Cortex of kidney (tissue), 1 donor: ENCODE measurements around the gene COQ10A.
"Not testable (repeated sequence)": the region's sequence is repeated elsewhere in the genome, so short reads cannot be mapped to it uniquely, and the experiment has no call there.

Experiments used
- DNase-seq: peaks from one replicate; lab custom pipeline; 2025; lab: John Stamatoyannopoulos, UW

Gene COQ10A

DNA sequence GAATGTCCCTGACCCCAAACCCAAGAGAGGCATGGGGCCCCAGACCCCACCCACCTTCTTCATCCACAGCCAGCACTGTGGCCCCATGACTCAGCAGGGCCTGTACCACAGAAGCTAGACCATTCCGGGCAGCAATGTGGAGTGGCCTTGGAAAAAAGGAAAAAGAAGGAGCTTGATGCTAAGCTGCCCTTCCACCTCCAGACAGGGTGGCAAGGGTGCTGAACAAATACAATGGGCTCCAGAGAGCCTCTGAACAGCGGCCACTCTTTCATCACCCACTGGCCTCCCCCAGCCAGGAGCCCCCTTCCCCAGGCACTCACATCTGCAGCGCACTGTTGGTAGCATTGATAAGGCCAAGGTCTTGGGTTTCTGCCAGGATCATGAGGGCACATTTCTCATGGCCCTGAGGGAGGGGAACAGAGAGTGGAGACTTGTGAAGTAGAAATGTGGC, 23.0 kb upstream of the COQ10A start:
- DNase-seq, result no peak

DNA sequence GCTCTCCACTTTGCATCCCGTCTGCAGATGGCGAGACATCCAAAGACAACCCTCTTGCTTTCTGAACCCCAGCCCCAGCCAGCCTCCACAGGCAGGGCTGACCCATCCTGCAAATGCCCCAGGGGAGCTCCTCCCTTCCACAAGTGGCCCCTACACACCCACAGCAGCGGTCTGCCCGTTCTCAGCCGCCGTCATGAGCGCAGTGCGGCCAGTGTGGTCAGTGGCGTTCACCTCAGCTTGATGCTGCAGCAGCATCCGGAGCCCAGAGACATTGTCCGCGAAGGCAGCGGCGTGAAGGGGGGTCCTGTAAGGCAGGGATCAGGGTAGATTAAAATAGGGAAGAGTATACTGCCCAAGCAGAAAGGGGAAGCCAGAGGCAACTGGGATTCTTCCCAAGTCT, 22.2 kb upstream of the COQ10A start:
- DNase-seq, result no peak

DNA sequence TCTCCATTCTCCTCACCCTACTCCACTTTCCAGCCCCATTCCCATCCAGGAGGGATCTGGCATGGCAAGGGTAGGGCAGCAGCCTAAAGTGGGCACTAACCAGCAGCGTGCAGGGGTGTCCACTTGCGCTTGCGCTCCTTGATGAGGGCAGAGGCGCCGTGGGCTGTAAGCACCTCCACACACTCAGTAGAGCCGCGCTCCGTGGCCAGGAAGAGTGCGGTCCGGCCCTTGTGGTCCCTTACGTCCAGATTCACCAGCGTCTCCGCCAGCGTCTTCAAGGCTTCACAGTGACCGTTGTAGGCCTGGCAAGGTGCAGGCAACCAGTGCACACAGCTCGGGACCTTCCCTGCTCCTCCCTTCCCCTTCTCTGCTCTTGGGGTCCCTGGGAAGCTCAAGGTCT, 18.8 kb upstream of the COQ10A start:
- DNase-seq, result no peak

DNA sequence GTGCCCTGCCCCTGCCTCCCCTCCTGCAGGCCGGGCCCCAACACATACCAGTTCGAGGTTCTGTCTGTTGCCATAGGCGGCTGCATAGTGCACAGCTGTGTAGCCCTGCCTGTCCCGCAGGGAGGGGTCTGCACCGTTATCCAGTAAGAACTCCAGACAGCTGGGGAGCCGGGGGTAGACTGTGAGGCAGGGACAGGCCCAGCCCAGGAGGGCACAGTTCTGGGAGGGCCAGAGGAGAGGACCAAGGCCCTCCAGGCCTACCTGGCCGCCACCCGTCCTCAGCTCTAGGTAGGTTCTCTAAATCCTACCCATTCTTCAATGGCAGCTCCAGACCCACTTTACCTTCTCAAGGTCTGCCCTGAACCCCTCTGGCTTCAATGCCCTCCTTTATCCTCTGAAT, 18.0 kb upstream of the COQ10A start:
- DNase-seq, result no peak

DNA sequence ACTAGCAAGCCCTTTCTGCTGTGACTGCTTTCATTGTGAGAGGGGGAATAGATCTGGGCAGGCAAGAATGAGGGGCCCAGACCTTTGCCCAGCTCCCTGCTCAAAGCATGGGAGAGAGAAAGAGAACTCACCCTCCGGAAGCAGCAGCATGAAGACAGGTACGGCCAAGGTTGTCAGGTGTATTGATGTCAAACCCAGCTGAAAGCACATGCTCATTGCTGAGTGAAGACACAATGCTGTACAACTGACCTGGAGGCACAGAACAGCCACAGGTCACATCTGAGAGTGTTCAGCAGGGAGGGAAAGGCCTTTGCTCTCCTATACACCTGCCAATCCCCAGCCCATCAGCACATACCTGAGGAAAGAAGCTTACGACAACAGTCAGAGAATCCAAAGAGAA, 14.1 kb upstream of the COQ10A start:
- no peak for DNase-seq

DNA sequence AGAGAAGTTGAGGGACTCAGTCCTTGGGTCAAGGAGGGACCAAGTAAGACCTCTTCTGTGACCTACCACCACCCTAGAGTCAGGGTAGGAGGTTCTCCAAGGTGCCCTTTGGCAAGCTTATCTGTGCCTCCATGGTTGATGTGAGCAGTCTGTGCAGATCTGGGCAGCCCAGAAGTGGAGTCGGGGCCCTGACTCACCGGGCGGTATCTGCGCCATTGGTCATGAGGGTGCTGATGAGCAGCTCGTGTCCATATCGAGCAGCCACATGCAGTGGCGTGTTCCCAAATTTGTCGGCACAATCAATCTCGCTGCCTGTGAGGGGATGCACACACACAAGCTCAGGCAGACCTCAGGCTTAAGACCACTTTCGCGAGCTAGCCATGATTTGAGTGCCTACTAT, 13.7 kb upstream of the COQ10A start:
- DNase-seq, result no peak

DNA sequence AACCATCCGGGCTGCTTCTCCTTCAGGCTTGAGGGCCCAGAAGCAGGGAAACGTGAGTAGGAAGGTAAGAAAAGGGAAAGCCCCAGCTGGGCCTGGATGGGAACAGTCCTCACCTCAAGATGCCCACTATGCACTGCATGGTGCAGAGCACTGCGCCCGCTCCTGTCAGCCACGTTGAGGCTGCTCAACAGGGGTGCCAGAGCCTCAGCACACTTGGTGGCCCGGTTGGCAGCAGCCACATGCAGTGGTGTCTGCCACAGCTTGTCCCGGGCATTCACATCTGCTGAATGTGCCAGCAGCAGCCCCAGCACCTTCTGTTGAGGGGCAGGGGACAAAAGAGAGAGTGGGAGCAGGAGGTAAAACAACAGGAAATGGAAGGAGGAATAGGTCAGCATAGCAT, 11.1 kb upstream of the COQ10A start:
- no peak for DNase-seq

DNA sequence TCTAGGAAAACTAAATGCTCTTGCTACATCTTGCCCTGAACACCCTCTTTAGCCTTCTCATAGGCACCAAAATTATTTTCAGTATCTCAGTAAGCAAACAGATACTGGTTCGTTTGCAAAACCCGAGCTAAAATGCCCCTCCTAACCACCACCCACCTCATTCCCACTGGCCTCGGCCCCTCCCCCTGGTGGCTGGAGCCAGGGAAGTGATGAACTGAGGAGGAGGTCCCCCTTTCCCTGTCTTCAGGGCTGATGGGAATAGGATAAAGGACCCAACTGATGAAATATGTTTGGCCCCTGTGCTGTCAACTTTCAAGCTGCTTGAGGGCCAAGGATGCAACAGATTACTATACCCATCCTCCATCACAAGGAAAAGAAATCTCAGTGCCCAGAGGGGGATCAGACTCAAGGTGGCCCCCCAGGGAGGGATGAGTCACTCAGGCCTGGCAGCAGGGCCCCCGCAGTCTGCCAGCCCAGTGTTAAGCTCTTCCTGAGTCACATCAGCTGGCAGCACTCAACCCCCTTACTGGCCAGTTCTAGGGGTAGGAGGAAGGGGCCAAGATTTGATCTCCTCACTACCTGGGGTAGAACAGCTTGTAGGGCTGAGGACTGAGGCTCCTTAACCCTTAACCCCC, 10.3 kb upstream of the COQ10A start:
- no peak for DNase-seq

DNA sequence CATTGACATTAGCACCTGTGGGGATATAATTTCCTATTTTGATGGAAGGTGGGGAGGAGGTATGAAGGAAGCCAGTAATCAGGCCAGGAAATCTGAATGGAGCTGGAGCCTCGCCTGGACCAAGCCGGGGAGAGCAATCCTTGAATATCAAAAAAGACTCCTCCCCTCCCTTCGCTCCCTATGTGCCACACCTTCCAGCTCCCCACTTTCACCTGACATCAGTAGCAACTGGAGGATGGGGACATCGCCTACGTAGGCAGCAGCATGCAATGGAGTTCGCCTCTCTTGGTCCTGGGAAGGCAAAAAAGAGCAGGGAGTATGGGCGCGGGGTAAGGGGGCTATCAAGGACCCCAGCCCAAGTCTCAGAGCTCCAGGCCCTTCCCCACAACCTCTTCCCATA, 9.7 kb upstream of the COQ10A start:
- no peak for DNase-seq

DNA sequence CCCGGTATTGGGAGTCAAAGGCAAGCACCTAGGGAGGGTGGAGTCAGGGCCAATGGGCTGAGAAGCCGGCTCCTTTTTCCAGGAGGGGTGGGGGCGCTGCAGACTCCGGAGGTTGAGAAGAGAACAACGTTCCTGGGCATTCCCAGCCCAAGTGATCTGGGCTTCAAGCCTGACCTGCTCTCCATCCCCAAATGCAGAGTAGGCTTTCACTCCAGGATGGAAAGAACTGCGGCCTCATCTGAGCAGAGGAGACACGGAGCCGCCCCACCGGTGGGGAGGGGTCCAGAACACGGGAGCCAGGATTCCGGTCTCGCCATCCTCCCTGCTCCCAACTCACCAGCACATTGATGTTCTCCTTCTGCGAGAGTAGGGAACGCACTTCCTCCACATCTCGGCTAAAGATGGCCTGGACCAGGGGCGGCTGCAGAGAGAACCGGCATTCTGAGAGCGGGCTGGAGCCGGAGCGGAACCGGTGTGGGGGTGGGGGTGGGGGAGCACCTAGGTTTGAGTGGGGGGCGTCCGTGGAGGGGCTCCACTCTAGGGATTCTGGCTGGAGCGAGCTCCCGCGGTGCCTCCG, 9.2 kb upstream of the COQ10A start:
- DNase-seq, result no peak

DNA sequence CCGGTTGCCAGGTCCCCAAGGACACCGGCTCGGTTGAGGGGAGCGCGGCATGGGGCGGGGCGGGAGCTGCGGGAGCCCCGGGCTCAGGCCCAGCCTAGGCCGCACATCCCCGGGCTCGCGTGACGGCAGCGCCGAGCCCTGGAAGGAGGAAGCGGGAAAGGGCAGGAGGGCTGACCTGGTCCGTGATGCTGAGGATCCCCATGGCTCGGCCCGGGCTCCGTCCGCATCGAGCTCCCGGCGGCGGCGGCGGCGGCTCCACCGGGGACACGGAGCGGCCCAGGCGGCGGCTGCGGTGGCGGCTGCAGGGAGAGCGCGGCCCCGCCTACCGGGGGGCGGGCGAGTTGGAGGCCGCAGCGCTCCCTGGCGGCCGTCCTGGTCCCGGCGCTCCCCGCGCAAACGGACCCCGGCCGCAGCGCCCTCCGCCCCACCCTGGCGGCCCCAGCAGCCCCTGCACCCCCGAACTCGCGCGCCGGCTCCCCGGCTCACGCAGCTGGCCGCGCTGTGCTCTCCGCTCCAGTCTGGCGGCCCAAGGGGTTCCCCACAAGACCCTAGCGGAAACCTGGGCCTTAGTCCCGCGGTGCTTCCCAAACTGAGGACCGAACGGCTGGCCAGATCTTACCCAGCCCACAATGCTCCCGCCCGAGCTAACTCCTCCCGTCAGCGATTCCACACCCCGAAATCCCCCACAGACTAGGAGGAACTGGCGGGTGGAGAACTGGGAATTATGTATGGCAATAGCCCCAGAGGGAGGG, 8.5 kb upstream of the COQ10A start, which contains the start of gene ANKRD52:
ANKRD52 (minus strand) TSS at position 317 of the 752 bp plus-strand sequence; CDS start at position 202, 115 bp downstream.
- DNase-seq, result no peak

DNA sequence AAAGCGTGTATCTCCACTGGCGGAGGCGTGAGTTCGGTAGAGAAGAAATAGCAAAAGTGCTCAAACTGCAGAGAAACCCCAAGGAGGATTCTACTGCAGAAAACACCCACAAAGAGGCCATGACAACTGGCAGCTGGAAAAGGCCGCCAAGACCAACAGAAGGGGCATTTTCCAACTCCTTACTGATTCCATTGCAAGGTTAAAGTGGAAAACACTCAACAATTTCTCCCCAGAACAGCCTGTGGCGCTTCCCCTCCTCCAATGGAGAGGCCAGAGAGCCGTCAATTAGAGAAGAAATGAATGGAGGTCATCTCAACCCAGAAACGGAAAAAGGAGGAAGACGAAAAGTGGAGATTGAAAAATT, 7.9 kb upstream of the COQ10A start:
- no peak for DNase-seq

DNA sequence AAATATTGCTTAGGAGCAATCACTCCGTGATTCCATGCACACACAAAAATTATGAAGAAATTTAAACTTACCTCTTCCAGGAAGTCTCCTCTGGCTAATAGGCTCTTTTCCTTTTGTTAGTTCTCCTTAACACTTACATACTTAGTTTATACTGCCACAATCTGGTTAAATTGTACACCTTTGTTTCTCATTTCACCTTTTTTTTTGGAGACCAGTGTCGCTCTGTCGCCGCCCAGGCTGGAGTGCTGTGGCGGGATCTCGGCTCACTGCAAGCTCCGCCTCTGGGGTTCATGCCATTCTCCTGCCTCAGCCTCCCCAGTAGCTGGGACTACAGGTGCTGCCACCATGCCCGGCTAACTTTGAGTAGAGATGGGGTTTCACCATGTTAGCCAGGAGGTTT, 6.4 kb upstream of the COQ10A start:
- DNase-seq, result no peak

DNA sequence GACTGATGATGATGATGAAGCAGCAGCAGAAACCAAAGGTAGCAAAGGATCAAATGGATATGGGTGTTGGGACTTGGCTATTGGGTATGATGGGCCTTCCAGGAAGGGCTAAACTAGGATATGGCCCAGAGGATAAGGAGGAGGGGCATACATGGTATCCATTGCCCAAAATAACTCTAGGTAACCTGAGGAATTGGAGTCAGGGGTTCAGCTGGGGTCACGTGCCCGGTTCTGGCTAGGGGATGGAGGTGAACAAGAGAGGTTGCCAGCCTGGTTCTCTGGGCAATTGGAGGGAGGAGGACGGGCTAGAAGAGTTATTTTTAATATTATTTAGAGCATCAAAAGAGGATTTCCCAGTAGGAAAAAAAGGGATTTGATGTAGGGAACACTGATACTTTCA, 5.8 kb upstream of the COQ10A start:
- no peak for DNase-seq

DNA sequence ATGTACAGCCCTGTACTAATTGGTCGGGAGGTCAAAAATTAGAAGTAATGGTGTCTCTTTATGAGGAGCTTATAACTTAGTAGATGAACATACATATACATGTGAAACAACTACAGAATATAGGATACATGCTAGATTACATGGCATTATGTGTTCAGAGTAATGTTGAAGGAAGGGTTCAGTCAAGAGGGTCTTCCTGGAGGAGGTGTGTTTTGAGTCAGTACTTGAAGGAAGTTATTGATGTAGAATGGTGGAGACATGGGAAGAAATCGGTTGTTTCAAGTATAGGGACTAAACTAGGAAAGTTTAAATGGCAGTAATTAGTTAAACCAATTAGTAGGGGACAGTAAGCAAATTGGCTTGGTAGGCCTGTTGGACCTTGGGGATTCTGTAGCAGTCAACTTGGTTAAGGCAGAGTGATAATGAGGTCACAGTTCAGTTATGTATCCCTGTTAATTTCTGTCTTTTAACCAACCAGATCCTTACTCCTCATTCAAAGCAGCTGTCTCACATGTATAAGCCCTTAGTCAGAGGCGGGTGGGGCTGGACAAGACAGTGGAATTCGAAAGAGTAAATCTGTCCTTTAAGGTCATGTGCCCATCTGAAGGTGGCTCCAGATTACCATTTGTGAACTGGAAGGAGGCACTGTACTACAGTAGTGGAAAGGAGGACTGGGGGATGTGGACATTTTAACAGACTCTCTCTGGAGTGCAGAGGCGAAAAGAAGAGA, 5.1 kb upstream of the COQ10A start:
- no peak for DNase-seq

DNA sequence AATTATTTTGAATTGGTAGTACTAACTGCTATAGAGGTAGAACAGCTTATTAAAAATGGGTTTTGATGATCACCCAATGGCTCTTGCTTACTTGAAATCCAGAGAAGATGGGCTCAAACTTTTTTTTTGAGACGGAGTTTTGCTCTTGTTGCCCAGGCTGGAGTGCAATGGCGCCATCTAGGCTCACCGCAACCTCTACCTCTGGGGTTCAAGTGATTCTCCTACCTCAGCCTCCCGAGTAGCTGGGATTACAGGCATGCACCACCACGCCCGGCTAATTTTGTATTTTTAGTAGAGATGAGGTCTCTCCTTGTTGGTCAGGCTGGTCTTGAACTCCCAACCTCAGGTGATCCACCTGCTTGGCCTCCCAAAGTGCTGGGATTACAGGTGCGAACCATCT, 3.8 kb upstream of the COQ10A start:
- DNase-seq, result not testable (repeated sequence)

DNA sequence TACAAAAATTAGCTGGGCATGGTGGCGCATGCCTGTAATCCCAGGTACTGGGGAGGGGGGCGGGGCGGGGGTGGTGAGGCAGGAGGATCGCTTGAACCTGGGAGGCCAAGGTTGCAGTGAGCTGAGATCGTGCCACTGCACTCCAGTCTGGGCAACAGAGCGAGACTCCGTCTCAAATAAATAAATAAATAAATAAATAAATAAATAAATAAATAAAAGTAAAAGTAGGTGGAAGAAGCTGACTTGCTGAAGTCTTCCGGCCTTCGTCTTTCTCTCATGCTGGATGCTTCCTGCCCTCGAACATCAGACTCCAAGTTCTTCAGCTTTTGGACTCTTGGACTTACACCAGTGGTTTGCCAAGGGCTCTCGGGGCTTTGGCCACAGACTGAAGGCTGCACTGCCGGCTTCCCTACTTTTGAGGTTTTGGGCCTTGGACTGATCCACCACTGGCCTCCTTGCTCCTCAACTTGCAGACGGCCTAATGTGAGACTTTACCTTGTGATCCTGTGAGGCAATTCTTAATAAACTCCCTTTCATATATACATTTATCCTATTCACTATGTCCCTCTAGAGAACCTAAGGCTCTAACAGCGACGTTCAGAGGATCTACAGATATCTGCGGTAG, 562 bp upstream of the COQ10A start:
- DNase-seq, result not testable (repeated sequence)

DNA sequence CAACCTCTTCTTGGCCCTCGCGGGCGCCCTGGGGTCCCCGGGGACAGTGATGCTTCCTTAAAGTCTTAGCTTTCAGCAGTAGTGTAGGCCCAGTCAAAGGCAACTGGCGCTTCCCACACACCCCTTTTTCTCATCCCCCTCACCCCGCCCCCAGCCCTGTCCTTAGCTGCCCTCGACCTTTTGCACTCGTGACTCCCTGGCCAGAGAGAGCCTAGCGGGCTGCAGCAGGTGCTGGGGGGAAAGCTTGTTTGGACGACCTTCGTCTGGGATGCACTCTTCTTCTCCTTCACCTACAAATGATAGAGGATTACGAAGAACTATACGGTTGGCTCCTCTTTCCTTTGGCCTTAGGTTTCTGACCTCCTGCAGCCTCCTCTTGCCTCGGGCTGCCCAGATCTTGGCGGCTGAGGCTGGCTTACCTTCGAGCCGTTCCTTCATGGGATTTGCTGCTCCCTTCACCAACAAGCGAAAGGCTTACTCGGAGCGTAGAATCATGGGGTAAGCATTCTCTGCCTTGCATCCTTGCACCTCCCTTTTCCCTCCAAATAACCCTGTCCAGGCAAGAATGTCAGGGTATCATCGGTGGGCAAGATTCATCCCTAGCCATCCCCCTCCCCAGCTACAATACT, 815 bp downstream of the COQ10A start:
- no peak for DNase-seq

DNA sequence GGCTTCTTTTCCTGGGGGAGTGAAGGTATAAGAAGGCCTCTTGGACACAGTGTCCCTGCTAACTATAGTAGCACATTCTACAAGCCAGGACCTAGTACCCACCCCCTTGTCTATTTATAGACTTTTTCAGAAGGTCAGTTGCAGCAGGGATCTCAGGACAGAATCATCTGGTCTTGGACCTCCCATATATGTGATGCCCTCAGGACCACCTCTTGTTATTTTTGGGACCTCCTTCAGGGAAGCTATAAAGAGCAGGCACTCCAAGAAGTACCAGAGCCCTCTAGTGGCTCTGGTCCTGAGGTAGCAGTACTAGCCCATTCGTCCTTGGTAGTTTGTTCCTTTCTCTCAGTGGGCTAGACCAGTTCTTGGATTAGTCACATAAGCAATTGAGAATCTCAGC, 4.3 kb downstream of the COQ10A start:
- DNase-seq, result no peak

DNA sequence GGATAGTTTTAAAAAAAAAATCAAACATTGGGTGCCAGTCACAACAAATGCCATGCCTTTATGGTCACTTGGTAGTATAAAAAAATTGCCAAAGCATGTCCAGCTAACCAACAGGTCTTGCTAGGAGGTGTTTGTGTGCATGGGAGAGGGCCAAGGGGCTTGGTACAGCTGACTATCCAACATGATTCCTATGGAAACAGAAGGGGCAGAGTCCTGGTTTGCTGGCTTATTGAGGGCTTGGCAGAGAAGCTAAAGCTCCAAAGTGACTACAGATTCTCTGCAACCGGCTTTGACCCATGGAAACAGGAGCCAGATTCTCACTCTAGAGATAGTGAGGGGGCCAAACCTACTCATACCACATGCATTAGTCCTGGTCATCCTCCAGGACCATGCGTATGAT, 5.7 kb downstream of the COQ10A start:
- not testable (repeated sequence) for DNase-seq

DNA sequence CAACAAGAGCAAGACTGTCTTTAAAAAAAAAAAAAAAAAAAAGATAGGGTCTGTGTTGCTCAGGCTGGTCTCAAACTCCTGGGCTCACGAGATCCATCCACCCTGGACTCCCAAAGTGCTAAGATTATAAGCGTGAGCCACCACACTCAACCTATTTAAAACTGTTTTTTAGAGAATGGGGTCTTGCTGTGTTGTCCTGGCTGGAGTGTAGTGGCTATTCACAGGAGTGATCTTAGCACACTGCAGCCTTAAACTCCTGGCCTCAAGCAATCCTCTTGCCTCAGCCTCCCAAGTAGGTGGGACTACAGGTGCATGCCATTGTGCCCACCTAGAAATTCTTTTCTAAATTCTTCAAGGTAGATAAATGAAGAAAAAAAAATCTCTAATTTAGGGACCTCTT, 7.6 kb downstream of the COQ10A start:
- no peak for DNase-seq

DNA sequence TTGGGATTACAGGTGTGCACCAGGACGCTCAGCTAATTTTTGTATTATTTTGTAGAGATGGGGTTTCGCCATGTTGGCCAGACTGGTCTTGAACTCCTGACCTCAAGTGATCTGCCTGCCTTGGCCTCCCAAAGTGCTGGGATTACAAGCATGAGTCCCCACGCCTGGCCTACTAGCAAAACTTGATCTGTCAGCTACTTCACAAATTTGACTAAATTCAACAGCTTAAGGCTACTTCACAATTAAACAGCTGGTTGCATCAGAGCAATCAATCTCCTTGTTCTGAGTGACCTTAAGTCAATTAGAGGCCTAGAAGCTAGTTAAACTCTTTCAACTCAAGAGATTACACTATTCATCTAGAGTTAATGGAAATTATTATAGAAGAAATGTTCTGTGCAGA, 12.2 kb downstream of the COQ10A start:
- no peak for DNase-seq
